Activated gamma-delta T cell treated with anti-CD3 and anti-CD28 coated beads, Interleukin-2, amount 50 U/mL, for 16 hours (primary cell): Measurements from ENCODE around the gene TRIM40.
"Not testable (repeated sequence)": the region's sequence is repeated elsewhere in the genome, so short reads cannot be mapped to it uniquely, and the experiment has no call there.

Experiments
- DNase-seq: peaks from one replicate; pipeline ENCODE4 v3.0.0-alpha.2; 2020; ENCODE audit warnings: low read depth

TRIM40 gene

DNA sequence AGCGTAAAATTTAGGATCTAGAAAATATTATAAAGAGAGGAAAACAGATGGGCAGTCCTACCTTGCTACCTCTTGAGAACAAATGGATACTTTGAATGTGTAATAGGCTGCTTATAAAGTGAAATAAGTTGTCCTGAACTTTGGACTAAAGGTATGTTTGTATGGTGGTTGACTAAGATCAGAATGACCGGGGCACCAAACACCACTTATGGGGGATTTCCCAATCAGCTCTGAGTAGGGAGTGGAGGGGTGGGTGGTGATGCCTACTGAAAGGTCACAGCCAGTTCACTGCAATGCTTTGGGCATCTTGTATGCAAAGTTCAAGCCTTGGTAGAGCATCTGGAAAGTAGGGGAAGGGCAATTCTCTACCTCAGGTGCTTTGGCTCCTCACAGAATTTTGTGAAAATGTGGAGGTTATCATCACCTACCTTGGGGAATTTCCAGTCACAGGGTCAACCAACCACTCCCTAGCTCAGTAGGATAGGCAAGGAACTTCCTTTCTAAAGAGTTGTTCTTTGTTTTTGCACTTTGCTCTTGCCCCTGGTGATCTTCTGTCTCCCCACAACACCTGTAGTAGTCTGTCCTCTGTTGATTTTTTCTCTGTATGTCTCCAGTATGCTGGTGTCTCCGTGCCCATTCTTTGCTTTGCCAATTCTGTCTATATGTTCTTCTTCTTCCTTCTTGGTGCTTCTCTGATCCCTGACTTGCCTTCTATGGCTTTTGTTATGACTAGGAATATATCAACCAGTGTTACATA, 22.8 kb upstream of the TRIM40 start, which contains the start of gene TRIM31:
Gene TRIM31, minus strand, starts transcription at position 88 of the 757 bp plus-strand sequence. CDS start 285 bp downstream, outside the sequence.
- DNase-seq, result no peak

DNA sequence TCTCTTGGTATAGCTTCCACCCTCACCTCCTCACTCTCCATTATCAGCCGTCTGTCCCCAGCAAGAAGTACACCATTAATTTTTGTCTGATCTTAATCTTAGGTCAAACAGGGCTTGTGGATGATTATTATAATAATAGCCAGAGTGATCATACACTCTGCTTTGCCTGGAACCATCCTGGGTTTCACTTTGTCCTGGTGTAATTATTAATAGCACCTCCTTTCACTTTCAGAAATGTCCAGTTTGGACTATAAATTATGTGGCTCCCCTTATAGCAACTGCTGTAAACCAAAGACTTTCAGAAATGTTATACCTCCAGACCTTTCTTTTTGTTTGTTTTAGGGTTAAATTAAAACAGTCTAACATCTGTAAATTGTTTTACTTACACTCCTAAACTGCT, 22.1 kb upstream of the TRIM40 start:
- no peak for DNase-seq

- no peak for DNase-seq
Measured at GRCh38 chr6:30116724-30117123, 19.2 kb upstream of the TRIM40 start.

- DNase-seq, result not testable (repeated sequence)
Measured at GRCh38 chr6:30118691-30119090, 17.2 kb upstream of the TRIM40 start.

- no peak for DNase-seq
Measured at GRCh38 chr6:30121446-30122366, 14.2 kb upstream of the TRIM40 start.

- no peak for DNase-seq
Measured at GRCh38 chr6:30122515-30122914, 13.4 kb upstream of the TRIM40 start.

DNA sequence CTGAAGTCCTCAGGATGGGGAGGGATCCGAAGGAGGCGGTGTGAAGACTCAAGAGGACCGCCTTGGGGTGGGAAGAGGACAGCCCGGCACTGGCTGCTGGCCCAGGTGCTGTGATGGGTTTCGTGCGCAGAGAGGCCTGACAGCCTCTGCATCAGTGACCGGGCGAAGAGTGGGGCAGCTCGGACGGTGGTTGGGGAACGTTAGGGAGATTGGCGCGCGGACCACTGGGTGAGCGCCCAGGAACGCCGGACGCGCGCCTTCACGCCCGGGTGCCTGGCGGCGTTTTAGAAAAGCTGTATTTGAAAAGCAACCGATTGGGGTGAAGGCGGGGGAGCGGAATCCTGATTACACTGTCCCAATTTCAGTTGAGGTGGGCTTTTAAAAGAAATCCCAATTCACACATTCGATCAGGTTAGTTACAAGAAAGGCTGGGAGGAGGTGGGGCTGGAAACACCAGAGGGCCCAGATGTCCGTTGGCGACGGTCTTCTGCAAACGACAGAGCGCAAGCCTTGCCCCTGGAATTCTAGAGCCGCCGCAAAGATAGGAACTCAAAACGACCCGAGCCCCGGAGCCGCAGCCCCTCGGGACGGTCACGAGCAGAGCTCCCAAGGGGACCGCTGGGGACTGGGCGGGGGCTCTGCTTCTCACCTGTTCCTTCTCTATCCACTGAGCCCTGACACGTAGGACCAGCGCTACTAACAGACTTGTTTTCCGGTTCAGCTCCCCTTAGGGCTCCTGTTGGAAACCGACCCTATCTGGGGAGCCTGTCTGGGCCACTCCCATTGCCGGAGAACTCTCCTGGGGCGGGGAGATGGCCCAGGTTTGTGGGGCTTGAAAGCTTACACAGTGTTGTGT, 8.5 kb upstream of the TRIM40 start:
- no peak for DNase-seq

DNA sequence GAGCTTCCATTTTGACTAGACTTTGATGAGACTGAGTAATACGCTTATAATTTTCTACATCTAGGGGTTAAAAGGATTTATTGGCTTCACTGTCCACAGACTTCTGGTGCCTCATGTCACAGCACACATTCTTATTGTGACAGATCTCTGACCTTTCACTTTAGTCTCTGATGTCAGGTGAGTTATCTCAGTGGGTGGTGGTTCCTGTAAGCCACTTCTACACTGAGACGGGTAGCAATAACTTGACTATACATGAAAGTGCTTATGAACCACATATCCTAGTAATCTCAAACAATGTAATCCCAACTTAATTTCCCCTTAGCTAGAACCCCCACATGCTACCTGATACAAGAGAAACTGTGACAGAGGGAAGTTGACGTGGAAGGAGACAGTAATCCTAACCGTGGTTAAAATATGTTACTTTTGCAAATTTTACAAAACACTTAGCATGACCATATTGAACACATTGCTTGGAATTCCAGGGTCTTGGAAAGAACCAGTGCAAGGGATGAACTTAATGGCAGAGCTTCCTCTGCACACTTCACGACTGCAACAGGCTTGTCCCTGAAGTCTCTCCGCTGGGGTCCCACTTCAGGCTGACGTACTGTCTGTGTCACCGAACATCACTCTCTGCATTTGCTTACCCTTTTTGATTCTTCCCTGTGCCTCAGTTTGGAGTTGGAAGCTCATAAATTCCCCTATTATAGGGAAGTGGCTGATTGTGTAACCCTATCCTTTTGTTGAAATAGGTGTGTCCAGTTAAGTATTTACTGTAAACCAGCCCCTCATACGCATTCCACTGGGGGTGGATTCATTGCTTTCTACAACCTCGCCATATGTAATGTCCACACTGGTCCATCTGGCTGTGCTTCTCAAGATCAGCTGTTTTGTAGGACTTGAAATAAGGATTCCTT, 6.4 kb upstream of the TRIM40 start:
- DNase-seq, result no peak

DNA sequence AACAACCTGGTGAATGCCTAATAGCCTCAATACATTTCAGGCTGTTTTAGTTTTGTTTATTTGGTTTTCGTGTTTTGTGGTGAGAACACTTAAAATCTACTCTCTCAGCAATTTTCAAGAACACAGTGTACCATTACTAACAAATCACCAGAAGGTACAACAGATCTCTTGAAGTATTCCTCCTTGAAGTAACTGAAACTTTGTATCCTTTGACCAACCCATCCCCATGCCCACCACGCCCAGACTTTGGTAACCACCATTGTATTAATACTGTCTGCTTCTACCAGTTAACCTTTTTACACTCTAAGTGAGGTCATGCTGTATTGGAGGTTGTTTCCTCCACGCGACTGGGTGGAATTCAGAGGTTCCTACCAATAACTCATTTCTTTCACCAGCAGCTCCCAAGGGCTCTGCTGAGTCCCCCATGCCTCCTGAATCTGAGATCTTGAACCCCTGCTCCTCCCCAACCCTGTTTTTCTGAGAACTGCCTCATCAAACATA, 5.7 kb upstream of the TRIM40 start:
- no peak for DNase-seq

DNA sequence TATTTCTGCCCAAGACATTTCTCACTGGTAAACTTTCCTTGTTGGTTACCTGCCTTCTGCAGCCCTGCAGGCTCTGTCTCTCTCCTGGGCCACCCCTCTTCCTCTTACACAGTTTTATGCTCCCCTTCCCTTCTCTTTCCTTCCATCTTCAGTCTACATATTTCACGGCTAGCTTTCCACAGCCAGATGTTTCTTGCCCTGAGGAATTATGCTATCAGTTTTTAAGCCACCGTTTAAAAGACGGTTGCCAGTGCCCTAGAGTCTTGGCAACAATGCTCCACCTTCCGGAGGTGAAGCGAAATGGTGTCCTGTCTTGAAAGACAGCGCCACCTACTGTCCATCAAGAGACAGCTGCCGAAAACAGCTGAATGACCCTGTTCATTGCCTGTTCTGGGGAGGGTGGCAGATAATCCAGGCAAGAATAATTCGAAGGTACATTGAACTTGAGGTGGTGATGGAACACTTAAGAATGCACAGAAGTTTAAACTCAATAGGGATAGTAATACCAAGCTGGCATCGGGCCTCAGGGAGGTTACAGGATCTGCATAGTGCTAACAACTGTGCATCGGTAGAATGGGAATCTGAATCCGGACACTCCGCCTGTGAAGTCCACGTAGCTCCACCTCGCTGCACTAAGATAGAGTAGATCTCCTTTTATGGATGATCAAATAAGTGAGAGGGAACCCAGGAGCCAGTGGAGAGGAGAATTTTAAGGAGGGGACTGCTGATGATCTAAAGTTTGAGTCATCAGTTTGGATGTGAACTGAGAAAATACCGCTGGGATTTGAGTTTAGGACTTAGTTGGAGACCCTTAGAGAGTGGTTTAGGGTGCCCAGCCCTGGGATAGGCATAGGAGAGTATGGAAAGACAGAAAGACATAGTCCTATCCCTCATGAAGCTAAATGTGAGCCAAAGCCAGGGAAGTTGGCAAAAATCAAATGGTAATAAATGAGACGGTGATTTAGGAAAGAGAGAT, 4.8 kb upstream of the TRIM40 start:
- peak; percentile 64 for DNase-seq

DNA sequence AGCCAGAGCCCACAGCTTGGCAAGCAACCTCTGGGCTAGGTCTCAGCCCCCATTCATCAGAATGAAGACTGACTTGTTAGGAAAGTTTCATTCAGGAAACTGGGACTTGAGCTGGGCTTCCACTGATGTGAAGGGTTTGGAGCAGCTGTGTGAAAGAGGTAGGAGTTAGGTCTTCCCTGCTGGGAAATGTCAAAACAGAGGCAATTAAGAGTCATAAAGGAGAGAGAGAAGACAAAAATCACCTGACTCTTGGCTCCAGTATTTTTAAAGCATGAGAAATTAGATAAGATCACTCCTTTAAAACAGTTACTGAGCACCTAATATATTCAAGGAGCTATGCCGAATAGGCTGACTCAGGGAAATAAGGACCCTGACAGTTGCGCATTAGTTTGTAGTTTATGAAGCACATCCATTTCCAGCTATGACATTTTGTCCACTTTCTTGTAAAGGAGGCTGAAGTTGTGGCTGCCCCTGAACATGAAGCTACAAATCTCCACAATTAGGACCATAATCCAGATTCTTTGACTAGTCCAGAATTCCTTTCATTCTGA, 3.9 kb upstream of the TRIM40 start:
- no peak for DNase-seq

DNA sequence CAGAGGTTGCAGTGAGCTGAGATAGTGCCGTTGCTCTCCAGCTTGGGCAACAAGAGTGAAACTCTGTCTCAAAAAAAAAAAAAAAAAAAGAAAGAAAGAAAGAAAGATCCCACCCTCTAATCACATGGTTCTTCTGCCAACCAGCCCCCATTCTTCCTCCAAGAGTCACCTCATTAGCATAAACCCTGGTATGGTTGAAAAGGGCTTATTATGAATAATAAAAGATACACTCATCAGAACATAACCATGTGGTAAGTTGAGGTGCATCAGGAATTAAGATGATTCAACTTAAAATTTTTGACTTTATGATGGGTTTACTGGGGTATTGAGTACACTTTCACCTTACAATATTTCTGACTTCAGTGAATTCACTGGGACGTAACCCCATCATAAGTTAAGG, 793 bp upstream of the TRIM40 start:
- DNase-seq, result no peak

DNA sequence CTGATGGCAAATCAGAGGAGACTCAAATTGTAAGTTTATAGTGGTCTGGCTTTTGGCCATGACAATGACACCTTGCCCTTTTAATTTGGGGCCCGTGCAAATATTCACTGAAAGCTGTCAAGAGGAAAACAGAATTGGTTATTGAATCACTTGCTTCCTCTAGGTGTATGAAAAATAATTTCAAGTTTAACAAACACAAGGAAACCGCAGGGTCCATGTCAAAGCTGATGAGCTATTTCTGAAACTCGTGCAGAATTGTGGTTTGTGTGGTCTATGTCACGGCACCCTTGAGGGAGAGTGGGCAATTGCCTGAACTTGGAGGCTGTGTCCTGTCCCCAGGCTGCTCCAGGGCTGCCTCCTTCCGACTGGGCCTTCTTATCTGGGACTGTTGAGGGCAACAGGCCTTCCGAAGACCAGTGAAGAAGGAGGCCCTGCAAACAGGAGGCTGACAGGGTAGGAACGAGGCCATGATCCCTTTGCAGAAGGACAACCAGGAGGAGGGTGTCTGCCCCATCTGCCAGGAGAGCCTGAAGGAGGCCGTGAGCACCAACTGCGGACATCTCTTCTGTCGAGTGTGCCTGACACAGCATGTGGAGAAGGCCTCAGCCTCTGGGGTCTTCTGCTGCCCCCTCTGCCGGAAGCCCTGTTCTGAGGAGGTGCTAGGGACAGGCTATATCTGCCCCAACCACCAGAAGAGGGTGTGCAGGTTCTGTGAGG, 788 bp downstream of the TRIM40 start:
- DNase-seq, result no peak

DNA sequence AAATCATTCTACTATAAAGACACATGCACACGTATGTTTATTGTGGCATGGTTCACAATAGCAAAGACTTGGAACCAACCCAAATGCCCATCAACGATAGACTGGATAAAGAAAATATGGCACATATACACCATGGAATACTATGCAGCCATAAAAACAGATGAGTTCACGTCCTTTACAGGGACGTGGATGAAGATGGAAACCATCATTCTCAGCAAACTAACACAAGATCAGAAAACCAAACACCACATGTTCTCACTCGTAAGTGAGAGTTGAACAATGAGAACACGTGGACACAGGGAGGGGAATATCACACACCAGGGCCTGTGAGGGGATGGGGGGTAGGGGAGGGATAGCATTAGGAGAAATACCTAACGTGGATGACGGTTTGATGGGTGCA, 4.3 kb downstream of the TRIM40 start:
- DNase-seq, result not testable (repeated sequence)

- no peak for DNase-seq
Measured at GRCh38 chr6:30142665-30143064, 6.7 kb downstream of the TRIM40 start.

GRCh38 chr6:30143780-30144179, 7.8 kb downstream of the TRIM40 start:
- no peak for DNase-seq

- no peak for DNase-seq
Measured at GRCh38 chr6:30144811-30145210, 8.9 kb downstream of the TRIM40 start.

- DNase-seq, result no peak
Measured at GRCh38 chr6:30145818-30146217, 9.9 kb downstream of the TRIM40 start.

DNA sequence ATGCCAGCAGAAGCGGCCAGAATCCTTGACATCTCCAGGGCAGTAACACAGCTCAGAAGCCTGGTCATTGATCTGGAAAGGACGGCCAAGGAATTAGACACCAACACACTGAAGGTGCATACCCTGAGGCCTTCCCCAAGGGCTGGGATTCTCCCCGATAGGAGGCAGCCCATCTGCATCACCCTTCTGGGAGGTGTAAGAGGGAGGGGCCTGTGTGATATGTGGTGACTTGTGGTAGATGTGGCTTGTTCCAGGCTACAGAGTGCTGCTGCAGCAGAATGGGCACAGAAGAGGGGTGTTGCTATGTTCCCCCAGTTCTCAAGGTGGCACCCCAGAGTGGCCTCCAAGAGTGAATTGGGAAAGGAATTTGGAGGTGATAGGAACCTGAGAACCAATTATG, 11.2 kb downstream of the TRIM40 start:
- no peak for DNase-seq
